ENCODE data around the gene LOC128125822.

LOC128125822 gene

DNA sequence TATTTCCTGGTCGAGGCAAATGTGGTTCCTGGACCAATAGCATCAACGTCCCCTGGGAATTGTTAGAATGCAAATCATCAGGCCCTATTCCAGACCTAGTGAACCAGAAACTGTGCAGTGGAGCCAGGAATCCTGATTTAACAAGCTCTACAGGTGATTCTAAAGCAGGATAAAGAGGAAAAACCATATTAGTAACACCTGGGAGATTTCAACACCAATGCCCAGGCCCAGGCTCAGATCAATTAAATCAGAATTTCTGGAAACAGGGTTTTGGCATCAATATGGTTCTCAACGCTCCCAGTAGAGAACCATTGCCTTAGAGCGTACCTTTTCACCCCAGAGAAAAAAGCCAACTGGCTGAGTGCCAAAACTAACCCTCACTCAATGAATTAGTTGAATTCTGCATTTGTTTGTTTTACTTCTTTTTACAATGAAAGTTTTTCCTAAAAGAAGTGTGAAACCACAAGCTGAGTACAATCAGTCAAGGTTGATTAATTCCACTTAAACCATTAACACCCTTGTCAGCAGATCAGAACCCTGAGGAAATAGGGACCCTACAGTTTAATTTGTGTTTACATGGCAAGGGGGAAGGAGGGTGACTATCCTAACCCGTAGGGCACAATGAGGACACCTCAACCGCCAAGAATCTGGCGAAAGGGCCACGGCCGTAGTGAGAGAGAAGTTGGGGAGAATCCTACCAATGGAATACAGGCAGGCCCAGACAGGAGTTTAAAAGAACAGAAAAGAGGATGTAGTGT is 34.9 kb upstream of the LOC128125822 start:
- intact Hi-C loops (cut with micrococcal nuclease; ENCODE audit: unreplicated experiment): no loop called here
- Histone ChIP-seq H4K20me1 (ENCODE audit: control insufficient read depth, insufficient read depth) (no peaks in the 10 kb centered on the region), H3K9ac (ENCODE audit: control insufficient read depth, insufficient read depth, low read length) (no peak overlapping the region), H3K4me2 (ENCODE audit: control insufficient read depth, insufficient read depth) (0 out of 2 replicates have a peak overlapping the region, but pooled peaks have one; percentile 44), H3K27me3 (replicated peaks in 1 of 2; ENCODE audit: control insufficient read depth in 2 of 2, insufficient read depth in 2 of 2, low read length in 1 of 2) (no peaks in the 10 kb centered on the region), H2AFZ (ENCODE audit: control insufficient read depth, low read depth, low read length) (no peak overlapping the region), H3K4me1 (ENCODE audit: control insufficient read depth, insufficient read depth, low read length) (peaks cover 9% of the 10 kb centered on the region), H3K79me2 (ENCODE audit: control insufficient read depth, insufficient read depth, low read length) (no peaks in the 10 kb centered on the region), H3K36me3 (ENCODE audit: control insufficient read depth in 2 of 2, insufficient read depth in 2 of 2, low read length in 1 of 2) (no peaks in the 10 kb centered on the region), H3K9me3 (replicated peaks; ENCODE audit: control insufficient read depth, insufficient read depth, low read length) (no peaks in the 10 kb centered on the region), H3K4me3 (no peak overlapping the region), H3K27ac (ENCODE audit: control insufficient read depth, insufficient read depth) (no peak overlapping the region)
- ChIA-PET RAD21 (ENCODE audit: unreplicated experiment) (interaction anchor here (0.6 to 1.7 kb wide), 7 partner anchors 15 to 265 kb away, joined by 3 to 9 read pairs (median 3); no protein-coding TSS in a partner anchor), SMC1A (ENCODE audit: uncharacterized antibody, unreplicated experiment) (interaction anchor here (1.2 to 3.6 kb wide), 10 partner anchors 10 to 185 kb away, joined by 5 to 20 read pairs (median 6); no protein-coding TSS in a partner anchor), POLR2A (interaction anchor here (0.6 to 1.0 kb wide), 4 partner anchors 15 to 33 kb away, joined by 3 read pairs; no protein-coding TSS in a partner anchor), CTCF (interaction anchor here (0.9 to 2.1 kb wide), 5 partner anchors 10 to 184 kb away, joined by 3 to 8 read pairs (median 4); no protein-coding TSS in a partner anchor)
- in situ Hi-C loops (cut with MboI): no loop called here
- no TSS peak for BruUV-seq (replicated peaks)
- DNase-seq (ENCODE audit: low read depth, low spot score) (peak; percentile 36), FAIRE-seq (peak; percentile 75), ATAC-seq (peak; percentile 93)
- 72% methylated on average over 9 of the region's 9 CpGs for WGBS (ENCODE audit: insufficient coverage, insufficient replicate concordance, low lambda C conversion rate, missing lambda C conversion rate)
- TF ChIP-seq ATF7 (IDR thresholded peaks at IDR 0.05; ENCODE audit: low read depth) (peak; percentile 73), BMI1 (IDR thresholded peaks at IDR 0.05; ENCODE audit: borderline replicate concordance) (peak; percentile 80), CHD2 (IDR thresholded peaks at IDR 0.05; ENCODE audit: borderline replicate concordance, low read depth, low read length) (peak; percentile 39; the same call in 1 of the 2 replicates), PAX8 (IDR thresholded peaks at IDR 0.05) (peak; percentile 95), NR2F1 (conservative IDR thresholded peaks at IDR 0.05) (peak; percentile 86), MLLT1 (IDR thresholded peaks at IDR 0.05) (peak; percentile 78; the same call in 1 of the 2 replicates), SMAD1 (IDR thresholded peaks at IDR 0.05; ENCODE audit: low read depth, partially characterized antibody) (peak; percentile 98), DPF2 (IDR thresholded peaks at IDR 0.05) (peak; percentile 95), EGR1 (IDR thresholded peaks at IDR 0.05; ENCODE audit: borderline replicate concordance in 1 of 2, low read depth in 2 of 2, low read length in 2 of 2) (no peak), RELB (IDR thresholded peaks at IDR 0.05; ENCODE audit: low read depth) (peak; percentile 94), CTCF (IDR thresholded peaks at IDR 0.05 in 2 of 3, conservative IDR thresholded peaks at IDR 0.05 in 1 of 3; ENCODE audit: control insufficient read depth in 2 of 3, extremely low read depth in 1 of 3, insufficient read depth in 1 of 3, low read depth in 3 of 3, low read length in 3 of 3) (no peak), PKNOX1 (IDR thresholded peaks at IDR 0.05) (peak; percentile 38; the same call in 1 of the 2 replicates), CBX5 (IDR thresholded peaks at IDR 0.05; ENCODE audit: low read depth) (no peak)
- TF ChIP-seq, protein P1, sequence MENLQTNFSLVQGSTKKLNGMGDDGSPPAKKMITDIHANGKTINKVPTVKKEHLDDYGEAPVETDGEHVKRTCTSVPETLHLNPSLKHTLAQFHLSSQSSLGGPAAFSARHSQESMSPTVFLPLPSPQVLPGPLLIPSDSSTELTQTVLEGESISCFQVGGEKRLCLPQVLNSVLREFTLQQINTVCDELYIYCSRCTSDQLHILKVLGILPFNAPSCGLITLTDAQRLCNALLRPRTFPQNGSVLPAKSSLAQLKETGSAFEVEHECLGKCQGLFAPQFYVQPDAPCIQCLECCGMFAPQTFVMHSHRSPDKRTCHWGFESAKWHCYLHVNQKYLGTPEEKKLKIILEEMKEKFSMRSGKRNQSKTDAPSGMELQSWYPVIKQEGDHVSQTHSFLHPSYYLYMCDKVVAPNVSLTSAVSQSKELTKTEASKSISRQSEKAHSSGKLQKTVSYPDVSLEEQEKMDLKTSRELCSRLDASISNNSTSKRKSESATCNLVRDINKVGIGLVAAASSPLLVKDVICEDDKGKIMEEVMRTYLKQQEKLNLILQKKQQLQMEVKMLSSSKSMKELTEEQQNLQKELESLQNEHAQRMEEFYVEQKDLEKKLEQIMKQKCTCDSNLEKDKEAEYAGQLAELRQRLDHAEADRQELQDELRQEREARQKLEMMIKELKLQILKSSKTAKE (IDR thresholded peaks at IDR 0.05; ENCODE audit: low read depth, poor library complexity, severe bottlenecking): peak; percentile 90

Data from GM12878 (cell line).